ENCODE results near the gene TNNI3K.

DNA sequence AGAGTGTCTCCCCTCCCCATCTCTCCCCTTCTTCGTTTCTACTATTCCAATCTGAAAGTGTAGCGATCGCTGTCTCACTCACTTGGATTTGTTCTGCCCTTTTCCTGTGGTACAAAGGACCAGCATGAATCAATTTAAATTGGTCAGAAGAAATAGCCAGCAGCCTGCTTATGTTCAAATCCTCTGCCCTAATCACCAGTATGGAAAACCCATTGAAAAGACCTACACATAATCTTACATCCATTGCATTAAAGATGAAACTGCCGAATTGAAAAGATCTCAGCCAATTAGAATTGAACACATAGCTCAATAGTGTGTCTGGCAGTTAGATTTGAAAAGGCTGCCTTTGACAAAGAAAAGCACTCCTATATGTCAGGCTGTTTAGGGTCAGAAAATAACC lies 122.6 kb downstream of the TNNI3K start:
- TF ChIP-seq EZH2 (IDR thresholded peaks at IDR 0.05; ENCODE audit: borderline replicate concordance, control insufficient read depth, low read depth, low read length) (no peak), YY1 (IDR thresholded peaks at IDR 0.05; ENCODE audit: low read depth, low read length) (no peak), PML (IDR thresholded peaks at IDR 0.05; ENCODE audit: low read length) (no peak), POLR2AphosphoS5 (IDR thresholded peaks at IDR 0.05; ENCODE audit: low read length) (no peak), EP300 (IDR thresholded peaks at IDR 0.05; ENCODE audit: borderline replicate concordance in 1 of 2, control insufficient read depth in 1 of 2, low read depth in 2 of 2, low read length in 2 of 2) (no peak), RFX5 (IDR thresholded peaks at IDR 0.05; ENCODE audit: low read depth, low read length) (no peak), CREM (IDR thresholded peaks at IDR 0.05; ENCODE audit: low read depth) (no peak), CBX3 (IDR thresholded peaks at IDR 0.05; ENCODE audit: borderline replicate concordance, low read depth) (no peak)
- TF ChIP-seq, protein P1, sequence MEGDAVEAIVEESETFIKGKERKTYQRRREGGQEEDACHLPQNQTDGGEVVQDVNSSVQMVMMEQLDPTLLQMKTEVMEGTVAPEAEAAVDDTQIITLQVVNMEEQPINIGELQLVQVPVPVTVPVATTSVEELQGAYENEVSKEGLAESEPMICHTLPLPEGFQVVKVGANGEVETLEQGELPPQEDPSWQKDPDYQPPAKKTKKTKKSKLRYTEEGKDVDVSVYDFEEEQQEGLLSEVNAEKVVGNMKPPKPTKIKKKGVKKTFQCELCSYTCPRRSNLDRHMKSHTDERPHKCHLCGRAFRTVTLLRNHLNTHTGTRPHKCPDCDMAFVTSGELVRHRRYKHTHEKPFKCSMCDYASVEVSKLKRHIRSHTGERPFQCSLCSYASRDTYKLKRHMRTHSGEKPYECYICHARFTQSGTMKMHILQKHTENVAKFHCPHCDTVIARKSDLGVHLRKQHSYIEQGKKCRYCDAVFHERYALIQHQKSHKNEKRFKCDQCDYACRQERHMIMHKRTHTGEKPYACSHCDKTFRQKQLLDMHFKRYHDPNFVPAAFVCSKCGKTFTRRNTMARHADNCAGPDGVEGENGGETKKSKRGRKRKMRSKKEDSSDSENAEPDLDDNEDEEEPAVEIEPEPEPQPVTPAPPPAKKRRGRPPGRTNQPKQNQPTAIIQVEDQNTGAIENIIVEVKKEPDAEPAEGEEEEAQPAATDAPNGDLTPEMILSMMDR (IDR thresholded peaks at IDR 0.05 in 2 of 3, conservative IDR thresholded peaks at IDR 0.05 in 1 of 3; ENCODE audit: control insufficient read depth in 2 of 3, extremely low read depth in 1 of 3, insufficient read depth in 1 of 3, low read depth in 3 of 3, low read length in 3 of 3), result no peak
- TF ChIP-seq, protein P2, sequence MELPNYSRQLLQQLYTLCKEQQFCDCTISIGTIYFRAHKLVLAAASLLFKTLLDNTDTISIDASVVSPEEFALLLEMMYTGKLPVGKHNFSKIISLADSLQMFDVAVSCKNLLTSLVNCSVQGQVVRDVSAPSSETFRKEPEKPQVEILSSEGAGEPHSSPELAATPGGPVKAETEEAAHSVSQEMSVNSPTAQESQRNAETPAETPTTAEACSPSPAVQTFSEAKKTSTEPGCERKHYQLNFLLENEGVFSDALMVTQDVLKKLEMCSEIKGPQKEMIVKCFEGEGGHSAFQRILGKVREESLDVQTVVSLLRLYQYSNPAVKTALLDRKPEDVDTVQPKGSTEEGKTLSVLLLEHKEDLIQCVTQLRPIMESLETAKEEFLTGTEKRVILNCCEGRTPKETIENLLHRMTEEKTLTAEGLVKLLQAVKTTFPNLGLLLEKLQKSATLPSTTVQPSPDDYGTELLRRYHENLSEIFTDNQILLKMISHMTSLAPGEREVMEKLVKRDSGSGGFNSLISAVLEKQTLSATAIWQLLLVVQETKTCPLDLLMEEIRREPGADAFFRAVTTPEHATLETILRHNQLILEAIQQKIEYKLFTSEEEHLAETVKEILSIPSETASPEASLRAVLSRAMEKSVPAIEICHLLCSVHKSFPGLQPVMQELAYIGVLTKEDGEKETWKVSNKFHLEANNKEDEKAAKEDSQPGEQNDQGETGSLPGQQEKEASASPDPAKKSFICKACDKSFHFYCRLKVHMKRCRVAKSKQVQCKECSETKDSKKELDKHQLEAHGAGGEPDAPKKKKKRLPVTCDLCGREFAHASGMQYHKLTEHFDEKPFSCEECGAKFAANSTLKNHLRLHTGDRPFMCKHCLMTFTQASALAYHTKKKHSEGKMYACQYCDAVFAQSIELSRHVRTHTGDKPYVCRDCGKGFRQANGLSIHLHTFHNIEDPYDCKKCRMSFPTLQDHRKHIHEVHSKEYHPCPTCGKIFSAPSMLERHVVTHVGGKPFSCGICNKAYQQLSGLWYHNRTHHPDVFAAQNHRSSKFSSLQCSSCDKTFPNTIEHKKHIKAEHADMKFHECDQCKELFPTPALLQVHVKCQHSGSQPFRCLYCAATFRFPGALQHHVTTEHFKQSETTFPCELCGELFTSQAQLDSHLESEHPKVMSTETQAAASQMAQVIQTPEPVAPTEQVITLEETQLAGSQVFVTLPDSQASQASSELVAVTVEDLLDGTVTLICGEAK (IDR thresholded peaks at IDR 0.05; ENCODE audit: borderline replicate concordance), result no peak
- TF ChIP-seq, protein P3, sequence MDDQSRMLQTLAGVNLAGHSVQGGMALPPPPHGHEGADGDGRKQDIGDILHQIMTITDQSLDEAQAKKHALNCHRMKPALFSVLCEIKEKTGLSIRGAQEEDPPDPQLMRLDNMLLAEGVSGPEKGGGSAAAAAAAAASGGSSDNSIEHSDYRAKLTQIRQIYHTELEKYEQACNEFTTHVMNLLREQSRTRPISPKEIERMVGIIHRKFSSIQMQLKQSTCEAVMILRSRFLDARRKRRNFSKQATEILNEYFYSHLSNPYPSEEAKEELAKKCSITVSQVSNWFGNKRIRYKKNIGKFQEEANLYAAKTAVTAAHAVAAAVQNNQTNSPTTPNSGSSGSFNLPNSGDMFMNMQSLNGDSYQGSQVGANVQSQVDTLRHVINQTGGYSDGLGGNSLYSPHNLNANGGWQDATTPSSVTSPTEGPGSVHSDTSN (IDR thresholded peaks at IDR 0.05; ENCODE audit: insufficient replicate concordance, low read depth, low read length), result no peak
- TF ChIP-seq, protein P4, sequence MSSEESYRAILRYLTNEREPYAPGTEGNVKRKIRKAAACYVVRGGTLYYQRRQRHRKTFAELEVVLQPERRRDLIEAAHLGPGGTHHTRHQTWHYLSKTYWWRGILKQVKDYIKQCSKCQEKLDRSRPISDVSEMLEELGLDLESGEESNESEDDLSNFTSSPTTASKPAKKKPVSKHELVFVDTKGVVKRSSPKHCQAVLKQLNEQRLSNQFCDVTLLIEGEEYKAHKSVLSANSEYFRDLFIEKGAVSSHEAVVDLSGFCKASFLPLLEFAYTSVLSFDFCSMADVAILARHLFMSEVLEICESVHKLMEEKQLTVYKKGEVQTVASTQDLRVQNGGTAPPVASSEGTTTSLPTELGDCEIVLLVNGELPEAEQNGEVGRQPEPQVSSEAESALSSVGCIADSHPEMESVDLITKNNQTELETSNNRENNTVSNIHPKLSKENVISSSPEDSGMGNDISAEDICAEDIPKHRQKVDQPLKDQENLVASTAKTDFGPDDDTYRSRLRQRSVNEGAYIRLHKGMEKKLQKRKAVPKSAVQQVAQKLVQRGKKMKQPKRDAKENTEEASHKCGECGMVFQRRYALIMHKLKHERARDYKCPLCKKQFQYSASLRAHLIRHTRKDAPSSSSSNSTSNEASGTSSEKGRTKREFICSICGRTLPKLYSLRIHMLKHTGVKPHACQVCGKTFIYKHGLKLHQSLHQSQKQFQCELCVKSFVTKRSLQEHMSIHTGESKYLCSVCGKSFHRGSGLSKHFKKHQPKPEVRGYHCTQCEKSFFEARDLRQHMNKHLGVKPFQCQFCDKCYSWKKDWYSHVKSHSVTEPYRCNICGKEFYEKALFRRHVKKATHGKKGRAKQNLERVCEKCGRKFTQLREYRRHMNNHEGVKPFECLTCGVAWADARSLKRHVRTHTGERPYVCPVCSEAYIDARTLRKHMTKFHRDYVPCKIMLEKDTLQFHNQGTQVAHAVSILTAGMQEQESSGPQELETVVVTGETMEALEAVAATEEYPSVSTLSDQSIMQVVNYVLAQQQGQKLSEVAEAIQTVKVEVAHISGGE (CRISPR knock-in tag; IDR thresholded peaks at IDR 0.05), result no peak
- TF ChIP-seq, protein P5, sequence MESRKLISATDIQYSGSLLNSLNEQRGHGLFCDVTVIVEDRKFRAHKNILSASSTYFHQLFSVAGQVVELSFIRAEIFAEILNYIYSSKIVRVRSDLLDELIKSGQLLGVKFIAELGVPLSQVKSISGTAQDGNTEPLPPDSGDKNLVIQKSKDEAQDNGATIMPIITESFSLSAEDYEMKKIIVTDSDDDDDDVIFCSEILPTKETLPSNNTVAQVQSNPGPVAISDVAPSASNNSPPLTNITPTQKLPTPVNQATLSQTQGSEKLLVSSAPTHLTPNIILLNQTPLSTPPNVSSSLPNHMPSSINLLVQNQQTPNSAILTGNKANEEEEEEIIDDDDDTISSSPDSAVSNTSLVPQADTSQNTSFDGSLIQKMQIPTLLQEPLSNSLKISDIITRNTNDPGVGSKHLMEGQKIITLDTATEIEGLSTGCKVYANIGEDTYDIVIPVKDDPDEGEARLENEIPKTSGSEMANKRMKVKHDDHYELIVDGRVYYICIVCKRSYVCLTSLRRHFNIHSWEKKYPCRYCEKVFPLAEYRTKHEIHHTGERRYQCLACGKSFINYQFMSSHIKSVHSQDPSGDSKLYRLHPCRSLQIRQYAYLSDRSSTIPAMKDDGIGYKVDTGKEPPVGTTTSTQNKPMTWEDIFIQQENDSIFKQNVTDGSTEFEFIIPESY (IDR thresholded peaks at IDR 0.05), result no peak

Measured in GM12878 (cell line).